GM12872 (cell line): ENCODE results near the gene FGGY.

Source experiments
- CTCF ChIP-seq: IDR thresholded peaks from 3 replicates; pipeline ENCODE4 v1.5.1; 2011; ENCODE audit warnings: low read depth, mild to moderate bottlenecking, low read length, moderate library complexity; ENCODE audit not compliant: insufficient read depth

The FGGY gene

DNA sequence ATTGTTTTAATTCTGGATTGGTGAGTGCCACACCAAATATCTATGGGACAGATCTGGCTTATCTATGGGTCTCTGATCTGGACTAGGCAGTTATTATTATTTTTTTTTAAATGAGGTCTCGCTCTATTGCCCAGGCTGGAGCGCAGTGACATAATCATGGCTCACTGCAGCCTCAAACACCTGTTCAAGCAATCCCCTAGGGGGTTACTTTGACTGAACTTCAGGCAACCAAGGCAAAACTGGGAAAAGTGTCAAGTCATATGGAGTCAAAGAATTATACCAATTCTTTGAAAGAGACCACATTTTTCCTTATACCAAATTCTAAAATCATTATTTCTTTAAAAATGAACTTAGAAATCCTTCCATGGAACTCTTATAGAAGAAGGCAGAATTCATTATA lies 388.8 kb downstream of the FGGY start:
- TF ChIP-seq CTCF, result no peak

- TF ChIP-seq CTCF, result no peak
These were observed 389.3 kb downstream of the FGGY start for GRCh38 chr1:59686170-59686569.

DNA sequence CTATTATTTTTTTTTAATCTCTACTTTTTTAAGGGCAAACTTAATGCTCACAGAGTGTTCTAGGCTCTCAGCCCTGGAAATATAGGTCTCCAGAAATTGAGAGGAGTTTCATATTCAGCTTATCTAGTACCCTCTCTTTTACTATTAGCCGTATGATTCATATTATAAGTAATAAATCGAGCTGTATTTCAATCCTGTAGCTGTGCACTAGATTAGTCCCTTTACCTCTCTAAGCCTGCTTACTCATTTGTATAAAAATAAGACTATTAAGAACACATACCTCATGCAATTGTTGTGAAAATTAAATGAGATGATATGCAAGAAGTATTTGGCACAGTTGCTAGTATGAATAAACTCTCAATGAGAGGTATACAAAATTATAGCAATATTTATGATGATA lies 389.7 kb downstream of the FGGY start:
- TF ChIP-seq CTCF, result no peak

DNA sequence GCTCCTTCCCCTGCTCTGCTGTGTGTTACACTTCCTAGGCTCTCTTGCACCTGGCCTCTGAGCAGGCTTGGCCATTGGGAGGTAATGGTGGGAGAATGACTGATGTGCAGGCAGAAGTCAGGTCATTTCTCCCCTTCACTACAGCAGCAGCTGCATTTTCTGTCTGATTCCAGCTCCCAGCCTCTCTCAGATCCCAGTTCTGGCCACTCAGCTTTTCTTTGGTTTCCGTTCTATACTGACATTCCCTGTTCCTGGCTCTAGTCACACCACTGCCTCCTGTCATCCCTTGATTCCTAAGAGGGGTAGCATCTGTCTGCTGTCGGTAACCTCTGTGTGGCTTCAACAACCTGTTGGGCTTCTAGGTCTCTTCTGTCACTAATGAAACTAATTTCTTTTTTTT lies 390.2 kb downstream of the FGGY start:
- no peak for TF ChIP-seq CTCF

GRCh38 chr1:59688976-59689375 lies 392.1 kb downstream of the FGGY start:
- TF ChIP-seq CTCF, result no peak

- no peak for TF ChIP-seq CTCF
These were observed 392.8 kb downstream of the FGGY start for GRCh38 chr1:59689730-59690129.

GRCh38 chr1:59690171-59690930 lies 393.5 kb downstream of the FGGY start:
- TF ChIP-seq CTCF, result no peak

GRCh38 chr1:59691261-59691660 lies 394.4 kb downstream of the FGGY start:
- TF ChIP-seq CTCF, result no peak
